GM06990 (cell line): ENCODE data around the gene KCNK5.

Experiments
- DNase-seq: peaks from one replicate; pipeline ENCODE4 v3.0.0-alpha.2; 2011; ENCODE audit not compliant: insufficient read length; ENCODE audit errors: extremely low read depth
- H3K27me3 ChIP-seq: replicated peaks from 2 replicates; pipeline ENCODE4 v1.6.0; 2011; ENCODE audit warnings: low read length; ENCODE audit not compliant: control insufficient read depth, insufficient read depth
- H3K36me3 ChIP-seq: 2 replicates; pipeline ENCODE4 v1.5.1; 2011; ENCODE audit warnings: low read length; ENCODE audit not compliant: control insufficient read depth, insufficient read depth
- H3K4me3 ChIP-seq: replicated peaks from 2 replicates; pipeline ENCODE4 v1.5.1; 2011; ENCODE audit warnings: low read depth, mild to moderate bottlenecking, control low read depth, low read length
- TF ChIP-seq, protein P1 (sequence below): IDR thresholded peaks from 2 replicates; pipeline ENCODE4 v1.5.1; 2011; ENCODE audit warnings: low read length, control low read depth, mild to moderate bottlenecking, inconsistent platforms; ENCODE audit not compliant: insufficient read depth, poor library complexity, severe bottlenecking

The KCNK5 gene

DNA sequence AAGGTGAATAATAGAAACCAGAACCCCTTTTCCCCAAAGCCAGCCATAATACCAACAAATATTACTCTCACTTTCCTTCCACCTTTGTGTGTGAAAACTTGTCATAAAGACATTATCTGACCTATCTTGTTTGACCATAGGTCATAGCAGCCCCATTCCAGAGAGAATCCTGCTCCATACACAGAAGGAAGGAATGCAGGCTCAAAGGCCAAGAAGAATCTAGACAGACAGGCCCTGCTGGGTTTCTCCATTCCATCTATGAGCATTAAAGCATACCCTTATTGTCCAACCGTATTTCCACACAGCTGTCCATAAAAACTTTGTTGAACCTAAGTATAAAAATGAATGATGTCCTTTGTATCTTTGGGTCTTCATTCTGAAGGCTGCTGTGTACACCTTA is 40.7 kb upstream of the KCNK5 start:
- no peak for DNase-seq
- TF ChIP-seq, protein P1, sequence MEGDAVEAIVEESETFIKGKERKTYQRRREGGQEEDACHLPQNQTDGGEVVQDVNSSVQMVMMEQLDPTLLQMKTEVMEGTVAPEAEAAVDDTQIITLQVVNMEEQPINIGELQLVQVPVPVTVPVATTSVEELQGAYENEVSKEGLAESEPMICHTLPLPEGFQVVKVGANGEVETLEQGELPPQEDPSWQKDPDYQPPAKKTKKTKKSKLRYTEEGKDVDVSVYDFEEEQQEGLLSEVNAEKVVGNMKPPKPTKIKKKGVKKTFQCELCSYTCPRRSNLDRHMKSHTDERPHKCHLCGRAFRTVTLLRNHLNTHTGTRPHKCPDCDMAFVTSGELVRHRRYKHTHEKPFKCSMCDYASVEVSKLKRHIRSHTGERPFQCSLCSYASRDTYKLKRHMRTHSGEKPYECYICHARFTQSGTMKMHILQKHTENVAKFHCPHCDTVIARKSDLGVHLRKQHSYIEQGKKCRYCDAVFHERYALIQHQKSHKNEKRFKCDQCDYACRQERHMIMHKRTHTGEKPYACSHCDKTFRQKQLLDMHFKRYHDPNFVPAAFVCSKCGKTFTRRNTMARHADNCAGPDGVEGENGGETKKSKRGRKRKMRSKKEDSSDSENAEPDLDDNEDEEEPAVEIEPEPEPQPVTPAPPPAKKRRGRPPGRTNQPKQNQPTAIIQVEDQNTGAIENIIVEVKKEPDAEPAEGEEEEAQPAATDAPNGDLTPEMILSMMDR, result no peak
- Histone ChIP-seq H3K27me3 (peaks cover 2% of the 10 kb centered on the region; the same call in 1 of the 2 replicates), H3K4me3 (no peak overlapping the region), H3K36me3 (no peaks in the 10 kb centered on the region)

DNA sequence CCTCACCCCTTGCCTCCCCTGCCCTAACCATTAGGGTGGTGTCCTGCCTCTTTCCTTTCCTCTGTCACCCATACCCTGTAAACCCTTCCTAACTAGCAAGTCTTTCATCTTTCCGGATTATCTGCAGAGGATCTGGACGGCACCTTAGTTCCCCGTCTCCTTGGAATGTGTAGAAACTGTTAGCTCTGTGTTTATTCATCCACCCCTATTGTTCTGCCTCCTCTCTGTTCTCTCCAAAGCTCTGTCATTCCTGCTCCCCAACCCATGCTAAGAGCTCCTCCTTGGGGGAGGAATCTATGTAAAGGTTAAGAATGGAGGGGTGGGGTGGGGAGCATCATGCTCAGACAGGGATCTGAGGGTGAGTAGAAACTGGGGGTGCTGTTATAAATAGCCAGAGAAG is 39.4 kb upstream of the KCNK5 start:
- H3K4me3 ChIP-seq, result no peak overlapping the region
- no peaks in the 10 kb centered on the region for H3K36me3 ChIP-seq
- TF ChIP-seq, protein P1, result no peak
- peaks cover 2% of the 10 kb centered on the region; the same call in 1 of the 2 replicates for H3K27me3 ChIP-seq
- no peak for DNase-seq

DNA sequence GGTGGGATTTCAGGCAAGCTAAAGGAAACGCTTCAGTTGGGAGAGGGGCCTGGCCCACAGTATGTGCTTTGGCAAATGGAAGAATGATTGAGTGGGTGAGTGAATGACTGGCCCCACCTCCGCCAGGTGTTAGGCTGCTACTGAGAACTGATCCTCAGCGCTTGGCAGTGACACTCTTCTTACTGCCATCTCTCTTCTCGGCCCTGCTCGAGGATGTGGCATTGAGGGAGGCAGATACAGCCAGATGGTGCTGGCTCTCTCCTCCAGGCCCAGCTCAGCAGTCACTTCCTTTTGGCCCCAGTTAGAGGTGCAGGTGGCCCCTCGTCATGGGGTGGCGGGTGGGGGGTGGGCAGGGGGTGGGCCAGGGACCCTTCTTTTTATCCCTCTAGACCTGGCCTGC is 38.9 kb upstream of the KCNK5 start:
- TF ChIP-seq, protein P1, result no peak
- H3K36me3 ChIP-seq, result no peaks in the 10 kb centered on the region
- H3K27me3 ChIP-seq, result peaks cover 2% of the 10 kb centered on the region; the same call in 1 of the 2 replicates
- no peak for DNase-seq
- no peak overlapping the region for H3K4me3 ChIP-seq

DNA sequence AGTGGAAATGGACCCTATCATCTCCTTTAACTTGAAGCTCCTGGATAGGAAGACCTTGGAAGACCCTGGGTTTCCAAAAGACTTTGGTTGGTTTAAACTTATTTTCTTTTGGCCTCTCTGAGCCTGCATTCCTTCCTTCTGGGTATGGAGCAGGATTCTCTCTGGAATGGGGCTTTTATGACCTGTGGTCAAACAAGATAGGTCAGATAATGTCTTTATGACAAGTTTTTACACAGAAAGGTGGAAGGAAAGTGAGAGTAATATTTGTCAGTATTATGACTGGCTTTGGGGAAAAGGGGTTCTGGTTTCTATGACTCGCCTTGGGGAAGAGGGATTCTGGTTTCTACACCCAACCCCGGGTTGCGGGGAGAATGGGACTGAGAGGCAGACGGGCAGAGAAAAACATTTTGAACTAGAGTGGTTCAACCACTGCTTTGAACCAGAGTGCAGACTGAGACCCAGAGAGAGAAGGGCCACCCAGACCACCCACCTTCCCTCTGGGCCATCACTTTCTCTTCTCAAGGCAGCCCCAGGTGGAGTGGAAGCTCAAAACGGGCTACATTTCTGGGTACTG is 37.6 kb upstream of the KCNK5 start:
- no peak overlapping the region for H3K4me3 ChIP-seq
- H3K27me3 ChIP-seq, result peaks cover 2% of the 10 kb centered on the region; the same call in 1 of the 2 replicates
- H3K36me3 ChIP-seq, result no peaks in the 10 kb centered on the region
- TF ChIP-seq, protein P1, result no peak
- DNase-seq, result no peak

DNA sequence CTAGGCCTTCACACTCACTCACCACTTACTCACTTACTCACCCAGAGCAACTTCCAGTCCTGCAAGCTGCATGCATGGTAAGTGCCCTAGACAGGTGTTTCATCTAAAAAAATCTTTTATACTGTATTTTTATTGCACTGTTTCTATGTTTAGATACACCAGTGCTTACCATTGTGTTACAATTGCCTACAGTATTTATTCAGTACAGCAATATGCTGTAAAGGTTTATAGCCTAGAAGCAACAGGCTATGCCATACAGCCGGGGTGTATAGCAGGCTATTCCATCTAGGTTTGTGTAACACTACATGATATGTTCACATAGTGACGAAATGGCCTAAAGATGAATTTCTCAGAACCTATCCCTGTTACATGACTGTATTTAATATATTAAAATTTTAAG is 37.1 kb upstream of the KCNK5 start:
- H3K27me3 ChIP-seq, result peaks cover 2% of the 10 kb centered on the region; the same call in 1 of the 2 replicates
- no peaks in the 10 kb centered on the region for H3K36me3 ChIP-seq
- no peak overlapping the region for H3K4me3 ChIP-seq
- no peak for DNase-seq
- TF ChIP-seq, protein P1, result no peak
